Activated CD4-positive, alpha-beta T cell treated with anti-CD3 and anti-CD28 coated beads for 1 hour (primary cell): Measurements from ENCODE around the gene COX4I1.

Experiments
- DNase-seq: peaks from one replicate; pipeline ENCODE4 v3.0.0-alpha.2; 2020

The COX4I1 gene

GRCh38 chr16:85768199-85768598, 31.3 kb upstream of the COX4I1 start:
- DNase-seq = no peak

GRCh38 chr16:85770741-85771140, 28.8 kb upstream of the COX4I1 start:
- no peak for DNase-seq

GRCh38 chr16:85773044-85773443, 26.5 kb upstream of the COX4I1 start:
- no peak for DNase-seq

GRCh38 chr16:85774136-85774535, 25.4 kb upstream of the COX4I1 start:
- DNase-seq = no peak

- no peak for DNase-seq
These were observed 24.7 kb upstream of the COX4I1 start for GRCh38 chr16:85774811-85775210.

- DNase-seq = no peak
These were observed 21.7 kb upstream of the COX4I1 start for GRCh38 chr16:85777583-85778310.

GRCh38 chr16:85778873-85779272, 20.6 kb upstream of the COX4I1 start:
- DNase-seq = no peak

GRCh38 chr16:85780281-85780680, 19.2 kb upstream of the COX4I1 start:
- DNase-seq = no peak

- no peak for DNase-seq
These were observed 18.3 kb upstream of the COX4I1 start for GRCh38 chr16:85781156-85781555.

- DNase-seq = no peak
These were observed 17.7 kb upstream of the COX4I1 start for GRCh38 chr16:85781695-85782370.

- DNase-seq = no peak
These were observed 17.0 kb upstream of the COX4I1 start for GRCh38 chr16:85782451-85782850.

GRCh38 chr16:85783441-85783840, 16.1 kb upstream of the COX4I1 start:
- DNase-seq = no peak

GRCh38 chr16:85784813-85785212, 14.7 kb upstream of the COX4I1 start:
- DNase-seq = no peak

GRCh38 chr16:85785927-85786326, 13.6 kb upstream of the COX4I1 start:
- no peak for DNase-seq

GRCh38 chr16:85788819-85789218, 10.7 kb upstream of the COX4I1 start:
- DNase-seq = no peak

- DNase-seq = no peak
These were observed 9.7 kb upstream of the COX4I1 start for GRCh38 chr16:85789773-85790172.

- no peak for DNase-seq
These were observed 5.7 kb upstream of the COX4I1 start for GRCh38 chr16:85793662-85794298.

GRCh38 chr16:85794696-85795095, 4.8 kb upstream of the COX4I1 start:
- no peak for DNase-seq

GRCh38 chr16:85796152-85796551, 3.3 kb upstream of the COX4I1 start:
- no peak for DNase-seq

- no peak for DNase-seq
These were observed 2.9 kb upstream of the COX4I1 start for GRCh38 chr16:85796599-85796998.

GRCh38 chr16:85798283-85798776, 1.2 kb upstream of the COX4I1 start:
- DNase-seq = no peak

GRCh38 chr16:85798901-85799496, 496 bp upstream of the COX4I1 start:
- DNase-seq = no peak

- no peak for DNase-seq
These were observed 800 bp downstream of the COX4I1 start for GRCh38 chr16:85800321-85800669.

GRCh38 chr16:85803570-85803969, 4.1 kb downstream of the COX4I1 start:
- no peak for DNase-seq
